PC-3 (cell line): ENCODE data around the gene RPL29. TPM values are rescaled to one million over a fixed set of nuclear protein-coding genes. Genes with fewer than 3 reads are reported as not detected.

Experiments
- ATAC-seq: fragments of 200-7000 bp; cut with Tn5 transposase; 2 replicates; pipeline ENCODE4 v1.9.1; 2020; ENCODE audit warnings: mild to moderate bottlenecking, moderate library complexity
- BruUV-seq: library from RNA; stranded (reverse); fragments of 400-500 nt; replicated peaks from 2 replicates; lab custom pipeline; 2021; lab: Mats Ljungman, UMichigan
- CTCF ChIA-PET: fragments of 300-600 bp; sonication (Branson Sonifier 250); formaldehyde crosslinking; loops from one replicate; lab custom pipeline; 2022; ENCODE audit warnings: antibody characterized with exemption; lab: Charles Lee
- POLR2A ChIA-PET: fragments of 300-600 bp; sonication (Branson Sonifier 250); formaldehyde crosslinking; loops from one replicate; lab custom pipeline; 2022; ENCODE audit warnings: antibody characterized with exemption; ENCODE audit not compliant: unreplicated experiment; lab: Charles Lee
- DNase-seq: peaks from one replicate; pipeline ENCODE4 v3.0.0-alpha.2; 2015
- H2AFZ ChIP-seq: fragments of 300-600 bp; sonication (generic); 2 replicates; pipeline ENCODE4 v1.6.0; 2016; ENCODE audit warnings: antibody characterized with exemption, low read length
- H3F3A ChIP-seq: fragments of 300-600 bp; sonication (generic); one replicate; pipeline ENCODE4 v1.6.0; 2017; ENCODE audit warnings: antibody characterized with exemption, low read length, control low read depth, mild to moderate bottlenecking; ENCODE audit not compliant: unreplicated experiment
- H3K27ac ChIP-seq: fragments of 300-600 bp; sonication (generic); 2 replicates; pipeline ENCODE4 v1.5.1; 2016; ENCODE audit warnings: mild to moderate bottlenecking, low read length
- H3K27me3 ChIP-seq: fragments of 300-600 bp; sonication (generic); 2 replicates; pipeline ENCODE4 v1.6.1; 2016; ENCODE audit warnings: low read length, mixed read lengths
- H3K36me3 ChIP-seq: fragments of 300-600 bp; sonication (generic); 2 replicates; pipeline ENCODE4 v1.6.1; 2016; ENCODE audit warnings: low read depth, mixed run types, low read length, mixed read lengths
- H3K4me1 ChIP-seq: fragments of 300-600 bp; sonication (generic); 2 replicates; pipeline ENCODE4 v1.5.1; 2016; ENCODE audit warnings: low read length; ENCODE audit not compliant: insufficient read depth
- H3K4me2 ChIP-seq: fragments of 300-600 bp; sonication (generic); 2 replicates; pipeline ENCODE4 v1.6.0; 2016; ENCODE audit warnings: low read length
- H3K4me3 ChIP-seq: fragments of 300-600 bp; sonication (generic); 2 replicates; pipeline ENCODE4 v1.5.1; 2016; ENCODE audit warnings: mild to moderate bottlenecking, low read length, mixed read lengths
- H3K79me2 ChIP-seq: fragments of 300-600 bp; sonication (generic); 2 replicates; pipeline ENCODE4 v1.6.1; 2017; ENCODE audit warnings: low read length, mixed read lengths
- H3K9ac ChIP-seq: fragments of 300-600 bp; sonication (generic); 2 replicates; pipeline ENCODE4 v1.6.0; 2016; ENCODE audit warnings: mild to moderate bottlenecking, low read length
- H3K9me2 ChIP-seq: fragments of 300-600 bp; sonication (generic); replicated peaks from 2 replicates; pipeline ENCODE4 v1.6.1; 2016; ENCODE audit warnings: mixed run types, low read length, mixed read lengths
- H3K9me3 ChIP-seq: fragments of 300-600 bp; sonication (generic); 2 replicates; pipeline ENCODE4 v1.6.1; 2016; ENCODE audit warnings: low read length, mixed read lengths
- H4K20me1 ChIP-seq: fragments of 300-600 bp; sonication (generic); 2 replicates; pipeline ENCODE4 v1.6.1; 2016; ENCODE audit warnings: low read length, mixed read lengths
- EZH2 ChIP-seq: fragments of 300-600 bp; sonication (generic); IDR thresholded peaks from one replicate; pipeline ENCODE4 v1.6.1; 2017; ENCODE audit warnings: antibody characterized with exemption, mild to moderate bottlenecking, low read length; ENCODE audit not compliant: unreplicated experiment
- EZH2phosphoT487 ChIP-seq: fragments of 300-600 bp; sonication (generic); IDR thresholded peaks from 2 replicates; pipeline ENCODE4 v1.6.1; 2018; ENCODE audit warnings: mild to moderate bottlenecking, antibody characterized with exemption, low read length, borderline replicate concordance
- intact Hi-C: fragments of 100-400 bp; cut with micrococcal nuclease; formaldehyde crosslinking; loops from 2 replicates; pipeline ENCODE4 v1.9.0; 2023
- total RNA-seq: library from RNA; depleted of rRNA; stranded (reverse); fragments of >200 nt; gene quantifications from 2 replicates; pipeline ENCODE4 v1.2.3, GENCODE V29; 2014
- TF ChIP-seq, protein P1 (sequence below): fragments of 300-600 bp; sonication (generic); conservative IDR thresholded peaks from 2 replicates; pipeline ENCODE4 v1.5.1; 2017; ENCODE audit warnings: antibody characterized with exemption, low read depth, mild to moderate bottlenecking, low read length

The RPL29 gene
- total RNA-seq, 1 experiment from 2014 or later = 1,807 TPM

GRCh38 chr3:52006820-52007133 lies 11.1 kb upstream of the RPL29 start:
- Histone ChIP-seq H3K9me3 (no peaks in the 10 kb centered on the region), H3K9me2 (no peaks in the 10 kb centered on the region), H3K27ac (no peak overlapping the region), H3K4me2 (no peak overlapping the region), H3K4me1 (no peaks in the 10 kb centered on the region), H2AFZ (no peak overlapping the region), H3K36me3 (no peaks in the 10 kb centered on the region), H3K79me2 (no peaks in the 10 kb centered on the region), H3K27me3 (no peaks in the 10 kb centered on the region), H3K4me3 (no peak overlapping the region), H3K9ac (no peak overlapping the region), H4K20me1 (no peaks in the 10 kb centered on the region), H3F3A (no peaks in the 10 kb centered on the region)
- ChIA-PET CTCF (no interaction called here), POLR2A (no interaction called here)
- no TSS peak for BruUV-seq
- no peak for DNase-seq
- ATAC-seq = no peak
- no peak for TF ChIP-seq EZH2
- intact Hi-C loops = no loop called here

DNA sequence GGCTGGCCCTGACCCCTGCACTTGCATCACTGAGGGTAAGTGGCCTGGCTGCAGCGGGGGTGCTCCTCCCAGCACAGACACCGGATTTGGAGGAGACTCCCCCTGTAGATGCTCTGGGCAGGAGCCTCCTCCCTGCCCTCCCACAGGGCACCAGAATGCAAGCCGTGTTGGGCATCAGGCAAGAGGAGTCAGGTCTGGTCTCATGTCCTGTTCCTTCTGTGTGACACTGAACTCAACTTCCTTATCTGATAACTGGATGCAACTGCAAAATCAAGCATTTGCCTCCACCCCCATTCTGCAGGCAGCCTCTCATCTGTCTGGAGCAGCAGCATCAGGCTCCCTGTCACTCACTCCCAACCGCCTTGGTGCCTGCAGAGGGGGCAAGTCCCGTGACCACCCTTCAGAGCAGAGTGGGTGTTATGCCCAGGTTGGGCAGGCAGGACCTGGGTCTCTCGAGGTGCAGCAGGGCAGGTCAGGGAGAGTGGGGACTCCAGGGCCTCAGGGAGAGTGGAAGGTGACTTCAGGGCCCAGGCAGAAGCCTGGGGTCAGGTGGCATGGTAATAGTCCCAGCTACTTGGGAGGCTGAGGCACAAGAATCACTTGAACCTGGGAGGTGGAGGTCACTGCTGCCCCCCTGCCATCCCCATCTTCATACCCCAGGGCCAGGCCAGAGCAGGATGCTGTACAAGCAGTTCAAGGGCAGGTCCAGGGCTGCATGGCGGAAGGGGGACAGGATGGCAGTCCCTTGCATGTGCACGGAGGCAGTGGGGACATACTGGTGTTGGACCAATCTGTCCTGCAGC lies 10.5 kb upstream of the RPL29 start:
- ChIA-PET CTCF (interaction anchor here (0.6 kb wide), 1 partner anchor 141 kb away, joined by 3 read pairs; no protein-coding TSS in a partner anchor), POLR2A (no interaction called here)
- Histone ChIP-seq H3K4me1 (no peaks in the 10 kb centered on the region), H3K79me2 (no peaks in the 10 kb centered on the region), H2AFZ (no peak overlapping the region), H3F3A (no peaks in the 10 kb centered on the region), H3K27me3 (no peaks in the 10 kb centered on the region), H3K36me3 (no peaks in the 10 kb centered on the region), H4K20me1 (no peaks in the 10 kb centered on the region), H3K4me2 (no peak overlapping the region), H3K9me2 (no peaks in the 10 kb centered on the region), H3K9ac (no peak overlapping the region), H3K9me3 (no peaks in the 10 kb centered on the region), H3K27ac (no peak overlapping the region), H3K4me3 (no peak overlapping the region)
- BruUV-seq = no TSS peak
- DNase-seq (no peak), ATAC-seq (no peak)
- TF ChIP-seq EZH2 (no peak), EZH2phosphoT487 (no peak)
- TF ChIP-seq, protein P1, sequence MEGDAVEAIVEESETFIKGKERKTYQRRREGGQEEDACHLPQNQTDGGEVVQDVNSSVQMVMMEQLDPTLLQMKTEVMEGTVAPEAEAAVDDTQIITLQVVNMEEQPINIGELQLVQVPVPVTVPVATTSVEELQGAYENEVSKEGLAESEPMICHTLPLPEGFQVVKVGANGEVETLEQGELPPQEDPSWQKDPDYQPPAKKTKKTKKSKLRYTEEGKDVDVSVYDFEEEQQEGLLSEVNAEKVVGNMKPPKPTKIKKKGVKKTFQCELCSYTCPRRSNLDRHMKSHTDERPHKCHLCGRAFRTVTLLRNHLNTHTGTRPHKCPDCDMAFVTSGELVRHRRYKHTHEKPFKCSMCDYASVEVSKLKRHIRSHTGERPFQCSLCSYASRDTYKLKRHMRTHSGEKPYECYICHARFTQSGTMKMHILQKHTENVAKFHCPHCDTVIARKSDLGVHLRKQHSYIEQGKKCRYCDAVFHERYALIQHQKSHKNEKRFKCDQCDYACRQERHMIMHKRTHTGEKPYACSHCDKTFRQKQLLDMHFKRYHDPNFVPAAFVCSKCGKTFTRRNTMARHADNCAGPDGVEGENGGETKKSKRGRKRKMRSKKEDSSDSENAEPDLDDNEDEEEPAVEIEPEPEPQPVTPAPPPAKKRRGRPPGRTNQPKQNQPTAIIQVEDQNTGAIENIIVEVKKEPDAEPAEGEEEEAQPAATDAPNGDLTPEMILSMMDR = no peak
- intact Hi-C loops = no loop called here

DNA sequence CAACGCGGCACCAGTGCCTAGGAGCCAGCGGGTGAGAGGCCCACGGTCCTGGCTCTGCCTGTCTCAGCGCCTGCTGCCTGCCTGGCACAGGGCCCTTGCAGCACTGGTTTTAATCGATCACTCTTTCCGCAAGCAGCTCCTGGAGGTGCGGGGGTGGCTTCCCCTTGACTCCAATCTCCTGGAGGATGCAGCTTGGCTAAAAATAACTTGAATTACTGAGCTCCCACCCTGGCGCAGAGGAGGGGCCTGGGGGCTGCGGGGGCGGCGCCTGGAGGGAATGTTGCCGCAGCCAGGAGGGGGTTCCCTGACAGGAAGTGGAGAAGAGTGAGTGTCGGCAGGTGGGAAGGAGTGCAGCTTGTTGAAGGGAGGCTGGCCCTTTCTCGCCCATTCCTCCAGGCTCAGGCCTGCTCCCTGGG lies 9.9 kb upstream of the RPL29 start:
- ATAC-seq (no peak), DNase-seq (no peak)
- no peaks in the 10 kb centered on the region for H3K9me2 ChIP-seq
- no peaks in the 10 kb centered on the region for H3K36me3 ChIP-seq
- no peak overlapping the region for H3K4me2 ChIP-seq
- H3K4me3 ChIP-seq = no peak overlapping the region
- TF ChIP-seq EZH2phosphoT487 = no peak
- TF ChIP-seq, protein P1 = no peak
- no peak for TF ChIP-seq EZH2
- H3K27me3 ChIP-seq = no peaks in the 10 kb centered on the region
- H3K9me3 ChIP-seq = no peaks in the 10 kb centered on the region
- no peaks in the 10 kb centered on the region for H3F3A ChIP-seq
- no peak overlapping the region for H3K27ac ChIP-seq
- ChIA-PET CTCF (no interaction called here), POLR2A (no interaction called here)
- no peak overlapping the region for H3K9ac ChIP-seq
- no peaks in the 10 kb centered on the region for H3K79me2 ChIP-seq
- no TSS peak for BruUV-seq
- H2AFZ ChIP-seq = no peak overlapping the region
- intact Hi-C loops = no loop called here
- no peaks in the 10 kb centered on the region for H3K4me1 ChIP-seq
- no peaks in the 10 kb centered on the region for H4K20me1 ChIP-seq
